HG03460 (cell line): ENCODE measurements around the gene SEMA4D.
A peak's percentile ranks its signal among the peaks of the same experiment; 100 is the strongest.
"Not testable (repeated sequence)": the region's sequence is repeated elsewhere in the genome, so short reads cannot be mapped to it uniquely, and the experiment has no call there.

Experiments used
- ATAC-seq: cut with Tn5 transposase; IDR thresholded peaks from one replicate; pipeline ENCODE4 v1.9.1; 2021; ENCODE audit not compliant: unreplicated experiment

Gene SEMA4D

GRCh38 chr9:89482901-89483361, 15.0 kb downstream of the SEMA4D start:
- ATAC-seq = no peak

- ATAC-seq = no peak
Observed at GRCh38 chr9:89482056-89482851, 15.7 kb downstream of the SEMA4D start.

GRCh38 chr9:89481538-89481915, 16.4 kb downstream of the SEMA4D start:
- ATAC-seq = no peak

GRCh38 chr9:89480825-89481537, 16.9 kb downstream of the SEMA4D start:
- ATAC-seq = no peak

- not testable (repeated sequence) for ATAC-seq
Observed at GRCh38 chr9:89480372-89480771, 17.5 kb downstream of the SEMA4D start.

- ATAC-seq = not testable (repeated sequence)
Observed at GRCh38 chr9:89479669-89480011, 18.3 kb downstream of the SEMA4D start.

- no peak for ATAC-seq
Observed at GRCh38 chr9:89478821-89479668, 18.9 kb downstream of the SEMA4D start.

GRCh38 chr9:89477811-89478630, 19.9 kb downstream of the SEMA4D start:
- no peak for ATAC-seq

GRCh38 chr9:89477384-89477783, 20.5 kb downstream of the SEMA4D start:
- ATAC-seq = no peak

GRCh38 chr9:89476546-89476945, 21.4 kb downstream of the SEMA4D start:
- ATAC-seq = no peak

- ATAC-seq = no peak
Observed at GRCh38 chr9:89475891-89476440, 21.9 kb downstream of the SEMA4D start.

GRCh38 chr9:89474939-89475338, 23.0 kb downstream of the SEMA4D start:
- ATAC-seq = no peak

- peak; percentile 65 for ATAC-seq
Observed at GRCh38 chr9:89473762-89474469, 24.0 kb downstream of the SEMA4D start.

- ATAC-seq = not testable (repeated sequence)
Observed at GRCh38 chr9:89471796-89472320, 26.1 kb downstream of the SEMA4D start.

GRCh38 chr9:89471390-89471789, 26.5 kb downstream of the SEMA4D start:
- ATAC-seq = no peak

- no peak for ATAC-seq
Observed at GRCh38 chr9:89470224-89470839, 27.6 kb downstream of the SEMA4D start.

- ATAC-seq = no peak
Observed at GRCh38 chr9:89469003-89469402, 28.9 kb downstream of the SEMA4D start.

- no peak for ATAC-seq
Observed at GRCh38 chr9:89468281-89468960, 29.5 kb downstream of the SEMA4D start.

- ATAC-seq = peak; percentile 12
Observed at GRCh38 chr9:89467278-89467625, 30.7 kb downstream of the SEMA4D start.
